GM12891 (cell line): ENCODE results near the gene EPHX1.

Experiments used
- POLR2A ChIP-seq: IDR thresholded peaks from 2 replicates; pipeline ENCODE4 v1.6.1; 2011; ENCODE audit warnings: low read depth, low read length, control low read depth
- POLR2AphosphoS5 ChIP-seq: IDR thresholded peaks from 2 replicates; pipeline ENCODE4 v1.6.1; 2011; ENCODE audit warnings: low read depth, low read length, control low read depth

DNA sequence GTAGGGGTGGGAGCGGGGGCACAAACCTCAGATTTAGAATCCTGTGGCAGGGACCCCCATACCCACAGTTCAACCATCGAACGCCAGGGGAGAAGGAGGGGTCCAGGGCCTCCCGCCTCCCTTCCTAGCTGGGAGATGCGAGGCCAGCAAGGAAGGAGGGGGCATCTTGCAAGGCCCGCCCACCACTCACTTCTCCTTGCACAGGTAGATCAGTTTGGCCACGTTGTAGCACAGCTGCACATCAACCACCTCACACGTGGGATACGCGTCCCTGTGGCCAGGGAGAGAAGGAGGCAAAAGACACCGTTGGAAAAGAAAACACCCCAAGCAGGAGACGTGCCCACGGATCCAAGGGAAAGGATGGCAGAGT is 52.6 kb downstream of the EPHX1 start:
- TF ChIP-seq POLR2AphosphoS5 (no peak), POLR2A (no peak)
